ENCODE data around the gene OSBPL5. TPM values are rescaled to one million over a fixed set of nuclear protein-coding genes. Genes with fewer than 3 reads are reported as not detected.

The OSBPL5 gene
- total and polyA plus RNA-seq, 10 donors: 5.1 to 91.2 (median 51.0) TPM

DNA sequence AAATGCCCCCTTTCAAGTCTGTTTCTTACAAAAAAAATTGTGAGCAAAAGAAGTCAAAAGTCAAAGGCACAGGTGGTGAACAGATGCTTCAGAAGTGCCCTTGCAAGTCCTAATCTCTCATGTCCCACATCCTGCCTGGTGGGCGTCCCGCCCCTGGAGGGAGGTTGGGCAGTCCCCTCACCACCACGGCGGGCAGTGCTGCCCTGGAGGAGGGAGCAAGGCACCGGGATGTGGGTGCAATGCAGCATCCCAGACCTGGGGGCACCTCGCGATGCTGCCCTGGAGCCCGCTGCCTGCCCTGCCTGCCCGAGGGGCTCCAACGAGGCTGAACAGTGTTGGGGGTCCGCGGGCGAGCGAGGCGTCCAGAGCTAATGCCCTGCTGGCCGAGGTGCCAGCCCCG lies 37.6 kb upstream of the OSBPL5 start:
- DNase-seq: peak; percentile 74
- peaks cover 0 to 74% (median 23%) of the 10 kb centered on the region in 7 donors for H3K27me3 ChIP-seq (replicated peaks in 1 of 7)
- no peaks in the 10 kb centered on the region for H3K9me3 ChIP-seq
- TF ChIP-seq POLR2AphosphoS5 (IDR thresholded peaks at IDR 0.05) (no peak), POLR2A (IDR thresholded peaks at IDR 0.05) (no peak)
- TF ChIP-seq, protein P1, sequence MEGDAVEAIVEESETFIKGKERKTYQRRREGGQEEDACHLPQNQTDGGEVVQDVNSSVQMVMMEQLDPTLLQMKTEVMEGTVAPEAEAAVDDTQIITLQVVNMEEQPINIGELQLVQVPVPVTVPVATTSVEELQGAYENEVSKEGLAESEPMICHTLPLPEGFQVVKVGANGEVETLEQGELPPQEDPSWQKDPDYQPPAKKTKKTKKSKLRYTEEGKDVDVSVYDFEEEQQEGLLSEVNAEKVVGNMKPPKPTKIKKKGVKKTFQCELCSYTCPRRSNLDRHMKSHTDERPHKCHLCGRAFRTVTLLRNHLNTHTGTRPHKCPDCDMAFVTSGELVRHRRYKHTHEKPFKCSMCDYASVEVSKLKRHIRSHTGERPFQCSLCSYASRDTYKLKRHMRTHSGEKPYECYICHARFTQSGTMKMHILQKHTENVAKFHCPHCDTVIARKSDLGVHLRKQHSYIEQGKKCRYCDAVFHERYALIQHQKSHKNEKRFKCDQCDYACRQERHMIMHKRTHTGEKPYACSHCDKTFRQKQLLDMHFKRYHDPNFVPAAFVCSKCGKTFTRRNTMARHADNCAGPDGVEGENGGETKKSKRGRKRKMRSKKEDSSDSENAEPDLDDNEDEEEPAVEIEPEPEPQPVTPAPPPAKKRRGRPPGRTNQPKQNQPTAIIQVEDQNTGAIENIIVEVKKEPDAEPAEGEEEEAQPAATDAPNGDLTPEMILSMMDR (IDR thresholded peaks at IDR 0.05 in 8 of 11, conservative IDR thresholded peaks at IDR 0.05 in 3 of 11): no peak
- no peak overlapping the region for H3K27ac ChIP-seq
- H3K4me3 ChIP-seq: no peak overlapping the region
- WGBS, 5 donors: 5 to 17% (median 8%) methylated on average over 7 to 17 of the region's 17 CpGs
- peaks cover 0 to 39% (median 17%) of the 10 kb centered on the region in 6 donors for H3K4me1 ChIP-seq
- intact Hi-C loops (cut with DNase I; ENCODE audit: low total_unique reads): no loop called here
- H3K36me3 ChIP-seq: no peaks in the 10 kb centered on the region

DNA sequence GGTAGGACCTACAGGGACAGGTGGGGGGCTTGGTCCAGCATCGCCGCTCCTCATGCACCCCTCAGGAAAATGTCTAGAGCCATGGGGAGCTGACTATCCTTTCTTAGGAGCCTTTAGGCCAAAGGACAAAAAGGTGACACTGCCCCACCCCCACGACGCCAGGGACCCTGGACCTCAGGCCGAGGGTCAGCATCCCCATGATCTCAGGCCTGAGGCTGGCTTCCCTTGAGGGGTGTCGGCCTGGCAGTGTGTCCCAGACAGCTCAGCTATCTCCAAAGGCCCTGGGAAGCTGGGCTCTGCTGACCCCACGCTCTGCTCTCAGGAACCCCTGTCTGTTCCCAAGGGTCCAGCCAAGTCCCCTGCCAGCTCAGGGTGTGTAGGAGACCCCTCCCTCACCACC lies 37.2 kb upstream of the OSBPL5 start:
- WGBS, 5 donors: 63 to 79% (median 72%) methylated on average over 5 to 7 of the region's 7 CpGs
- H3K27me3 ChIP-seq (replicated peaks in 1 of 7): peaks cover 0 to 75% (median 23%) of the 10 kb centered on the region in 7 donors
- peak; percentile 70 for DNase-seq

DNA sequence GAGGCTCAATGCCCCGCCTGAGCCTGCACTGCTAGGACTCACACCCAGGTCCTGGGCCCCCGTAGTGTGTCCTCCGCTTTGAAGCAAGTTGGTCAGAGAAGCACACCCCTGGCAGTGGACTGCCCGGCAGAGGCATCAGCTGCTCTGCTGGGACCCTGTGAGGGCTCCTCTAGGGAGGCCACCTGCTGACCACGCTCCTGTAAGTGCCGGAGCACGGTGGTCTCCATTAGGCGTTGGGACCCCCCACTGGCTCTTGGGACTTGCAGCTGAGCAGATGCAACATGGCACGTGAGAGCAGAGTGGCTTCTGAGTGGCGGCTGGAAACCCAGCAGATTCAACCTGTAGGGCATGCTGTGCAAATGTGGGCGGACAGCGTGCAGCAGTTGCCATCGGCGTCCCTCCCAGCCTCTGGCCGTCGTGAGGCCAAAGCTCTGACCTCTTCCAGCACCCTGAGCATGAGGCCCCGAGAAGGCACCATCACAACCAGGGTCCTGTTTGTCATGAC lies 36.6 kb upstream of the OSBPL5 start:
- TF ChIP-seq POLR2A (IDR thresholded peaks at IDR 0.05): no peak
- TF ChIP-seq POLR2AphosphoS5 (IDR thresholded peaks at IDR 0.05): no peak
- TF ChIP-seq, protein P1 (IDR thresholded peaks at IDR 0.05 in 8 of 11, conservative IDR thresholded peaks at IDR 0.05 in 3 of 11): no peak
- WGBS, 5 donors: 82 to 95% (median 83%) methylated on average over 10 to 17 of the region's 17 CpGs
- H3K4me1 ChIP-seq: peaks cover 0 to 39% (median 17%) of the 10 kb centered on the region in 6 donors
- H3K9me3 ChIP-seq: no peaks in the 10 kb centered on the region
- no peak overlapping the region for H3K4me3 ChIP-seq
- H3K27ac ChIP-seq: no peak overlapping the region
- peak; percentile 67 for DNase-seq
- intact Hi-C loops (cut with DNase I; ENCODE audit: low total_unique reads): no loop called here
- no peaks in the 10 kb centered on the region for H3K36me3 ChIP-seq
- H3K27me3 ChIP-seq (replicated peaks in 1 of 7): peaks cover 0 to 75% (median 23%) of the 10 kb centered on the region in 7 donors

More for the DNA sequence above, 37.2 kb upstream of the OSBPL5 start:
- Histone ChIP-seq H3K9me3 (no peaks in the 10 kb centered on the region), H3K4me3 (no peak overlapping the region), H3K4me1 (peaks cover 0 to 39% (median 17%) of the 10 kb centered on the region in 6 donors), H3K27ac (no peak overlapping the region), H3K36me3 (no peaks in the 10 kb centered on the region)
- TF ChIP-seq POLR2AphosphoS5 (IDR thresholded peaks at IDR 0.05) (no peak), POLR2A (IDR thresholded peaks at IDR 0.05) (no peak)
- TF ChIP-seq, protein P1 (IDR thresholded peaks at IDR 0.05 in 8 of 11, conservative IDR thresholded peaks at IDR 0.05 in 3 of 11): no peak
- intact Hi-C loops (cut with DNase I; ENCODE audit: low total_unique reads): no loop called here

DNA sequence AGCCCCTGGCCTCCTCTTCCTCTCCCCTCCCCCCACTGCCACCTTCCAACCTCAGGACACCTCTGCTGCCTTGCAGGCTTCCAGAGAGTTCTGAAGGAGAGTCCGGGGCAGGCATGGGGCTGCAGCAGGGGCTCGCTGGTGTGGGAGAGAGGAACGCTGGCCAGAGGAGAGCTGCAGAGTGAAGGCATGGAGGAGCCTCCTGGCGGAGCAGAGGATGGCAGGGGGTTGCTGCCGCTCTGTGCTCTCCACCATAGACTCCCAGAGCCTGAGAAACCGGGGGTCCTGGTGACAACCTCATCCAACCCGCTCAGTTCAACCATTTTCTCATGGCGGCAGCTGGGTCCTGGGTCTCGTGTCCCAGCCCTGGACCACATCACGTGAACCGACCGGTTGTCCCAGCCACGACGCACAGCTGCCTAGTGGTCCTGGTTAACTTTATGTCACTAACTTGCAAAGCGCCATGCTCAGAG lies 36.0 kb upstream of the OSBPL5 start:
- peaks cover 0 to 75% (median 23%) of the 10 kb centered on the region in 7 donors for H3K27me3 ChIP-seq (replicated peaks in 1 of 7)
- DNase-seq: peak; percentile 51
- intact Hi-C loops (cut with DNase I; ENCODE audit: low total_unique reads): no loop called here
- no peak for TF ChIP-seq POLR2AphosphoS5 (IDR thresholded peaks at IDR 0.05)
- TF ChIP-seq, protein P1 (IDR thresholded peaks at IDR 0.05 in 8 of 11, conservative IDR thresholded peaks at IDR 0.05 in 3 of 11): no peak
- no peaks in the 10 kb centered on the region for H3K36me3 ChIP-seq
- H3K9me3 ChIP-seq: no peaks in the 10 kb centered on the region
- H3K27ac ChIP-seq: no peak overlapping the region
- peaks cover 0 to 42% (median 17%) of the 10 kb centered on the region in 6 donors for H3K4me1 ChIP-seq
- 87 to 92% (median 90%) methylated on average over 10 to 15 of the region's 15 CpGs for WGBS, 5 donors
- no peak overlapping the region for H3K4me3 ChIP-seq
